SK-N-SH (cell line): Measurements from ENCODE around the gene HHATL. TPM values are rescaled to one million over a fixed set of nuclear protein-coding genes. Genes with fewer than 3 reads are reported as not detected.

ENCODE experiments used
- CTCF ChIA-PET: fragments of 300-600, 350-600 bp; formaldehyde crosslinking; extraction: SDS; loops from one replicate; lab custom pipeline; 2021; lab: Yijun Ruan, JAX
- POLR2A ChIA-PET: fragments of 350-600 bp; sonication (Branson Sonifier 250); formaldehyde crosslinking; extraction: SDS; loops from one replicate; lab custom pipeline; 2020; ENCODE audit warnings: antibody characterized with exemption, inconsistent platforms; lab: Yijun Ruan, JAX
- DNase-seq: peaks from one replicate; pipeline ENCODE4 v3.0.0; 2012
- H2AFZ ChIP-seq: fragments of 200-600 bp; sonication (generic); 2 replicates; pipeline ENCODE4 v1.8.1; 2016; ENCODE audit warnings: antibody characterized with exemption, mild to moderate bottlenecking, low read depth
- H3F3A ChIP-seq: fragments of 200-600 bp; sonication (generic); replicated peaks from 2 replicates; pipeline ENCODE3; 2016; ENCODE audit warnings: antibody characterized with exemption, mild to moderate bottlenecking; ENCODE audit not compliant: insufficient read depth
- H3K27ac ChIP-seq, 2 experiments: fragments of 200-500 bp in 1 of 2; fragments of 200-600 bp in 1 of 2; sonication (Bioruptor generic) in 1 of 2; sonication (generic), shearing (Covaris generic) in 1 of 2; 2 replicates each; pipeline versions ENCODE4 v1.5.1 to v1.6.1; 2014 to 2016; ENCODE audit warnings: low read depth in 2 of 2, inconsistent platforms in 1 of 2, low read length in 1 of 2, mild to moderate bottlenecking in 1 of 2, mixed read lengths in 1 of 2
- H3K27me3 ChIP-seq: fragments of 200-600 bp; sonication (generic), shearing (Covaris generic); 2 replicates; pipeline ENCODE4 v1.6.1; 2016; ENCODE audit warnings: mixed run types; ENCODE audit not compliant: insufficient read depth
- H3K36me3 ChIP-seq, 2 experiments: fragments of 200-500 bp in 1 of 2; fragments of 200-600 bp in 1 of 2; sonication (Bioruptor generic) in 1 of 2; sonication (generic) in 1 of 2; replicated peaks in 1 of 2; 2 replicates each; pipeline versions ENCODE3 to v1.5.1; 2014 to 2016; ENCODE audit warnings: low read length in 1 of 2, mild to moderate bottlenecking in 1 of 2; ENCODE audit not compliant: insufficient read depth in 2 of 2, control insufficient read depth in 1 of 2
- H3K4me1 ChIP-seq, 2 experiments: fragments of 200-500 bp in 1 of 2; fragments of 200-600 bp in 1 of 2; sonication (Bioruptor generic) in 1 of 2; sonication (generic), shearing (Covaris generic) in 1 of 2; 2 replicates each; pipeline versions ENCODE4 v1.5.1 to v1.6.1; 2014 to 2016; ENCODE audit warnings: low read depth in 1 of 2, low read length in 1 of 2, mixed run types in 1 of 2; ENCODE audit not compliant: insufficient read depth in 2 of 2, control insufficient read depth in 1 of 2
- H3K4me2 ChIP-seq: fragments of 200-600 bp; sonication (generic), shearing (Covaris generic); 2 replicates; pipeline ENCODE4 v1.6.1; 2017; ENCODE audit warnings: mixed run types
- H3K4me3 ChIP-seq, 2 experiments: fragments of 200-500 bp in 1 of 2; fragments of 200-600 bp in 1 of 2; sonication (Bioruptor generic) in 1 of 2; sonication (generic), shearing (Covaris generic) in 1 of 2; 2 replicates each; pipeline versions ENCODE4 v1.5.1 to v1.8.1; 2014 to 2016; ENCODE audit warnings: low read depth in 2 of 2, inconsistent platforms in 1 of 2, low read length in 1 of 2, mild to moderate bottlenecking in 1 of 2, mixed read lengths in 1 of 2, moderate library complexity in 1 of 2
- H3K79me2 ChIP-seq: fragments of 200-600 bp; sonication (generic); 2 replicates; pipeline ENCODE4 v1.8.1; 2017; ENCODE audit warnings: mild to moderate bottlenecking; ENCODE audit not compliant: insufficient read depth
- H3K9ac ChIP-seq: fragments of 200-600 bp; sonication (generic); 2 replicates; pipeline ENCODE4 v1.6.1; 2017; ENCODE audit warnings: mixed run types
- H3K9me2 ChIP-seq: fragments of 200-600 bp; sonication (generic); 2 replicates; pipeline ENCODE4 v1.6.1; 2017; ENCODE audit warnings: mixed run types
- H3K9me3 ChIP-seq: fragments of 200-600 bp; sonication (generic); 2 replicates; pipeline ENCODE4 v1.6.1; 2017; ENCODE audit warnings: mixed run types, mild to moderate bottlenecking, moderate library complexity
- H4K20me1 ChIP-seq: fragments of 200-600 bp; sonication (generic); 2 replicates; pipeline ENCODE4 v1.6.1; 2017; ENCODE audit warnings: mild to moderate bottlenecking, mixed run types; ENCODE audit not compliant: insufficient read depth
- ELF1 ChIP-seq: IDR thresholded peaks from 2 replicates; pipeline ENCODE4 v1.4.0; 2012
- EZH2phosphoT487 ChIP-seq: fragments of 200-600 bp; sonication (generic); IDR thresholded peaks from 2 replicates; pipeline ENCODE4 v1.6.1; 2017; ENCODE audit warnings: low read depth, mixed run types, mild to moderate bottlenecking, antibody characterized with exemption, moderate library complexity, borderline replicate concordance
- FOXJ3 ChIP-seq: sonication (generic); formaldehyde crosslinking; IDR thresholded peaks from 2 replicates; pipeline ENCODE4 v1.5.1; 2020; ENCODE audit warnings: mild to moderate bottlenecking, missing genetic modification reagents
- GABPA ChIP-seq: IDR thresholded peaks from 2 replicates; pipeline ENCODE4 v1.4.0; 2012; ENCODE audit warnings: low read depth, mild to moderate bottlenecking
- GATA2 ChIP-seq: sonication (generic); formaldehyde crosslinking; IDR thresholded peaks from 2 replicates; pipeline ENCODE4 v1.5.0; 2020; ENCODE audit warnings: mild to moderate bottlenecking, missing genetic modification reagents
- JUND ChIP-seq: IDR thresholded peaks from 2 replicates; pipeline ENCODE4 v1.4.0; 2012
- MEF2A ChIP-seq: IDR thresholded peaks from 2 replicates; pipeline ENCODE4 v1.4.0; 2012; ENCODE audit warnings: low read depth, borderline replicate concordance
- MXI1 ChIP-seq: IDR thresholded peaks from 2 replicates; pipeline ENCODE4 v1.6.1; 2012; ENCODE audit warnings: mild to moderate bottlenecking, low read depth, low read length, improper control_type of control experiment
- NFIC ChIP-seq: IDR thresholded peaks from 2 replicates; pipeline ENCODE4 v1.4.0; 2012; ENCODE audit warnings: borderline replicate concordance
- POLR2AphosphoS5 ChIP-seq: IDR thresholded peaks from 2 replicates; pipeline ENCODE4 v1.6.1; 2012; ENCODE audit warnings: low read depth, low read length
- RCOR1 ChIP-seq: fragments of 150-350 bp; IDR thresholded peaks from 2 replicates; pipeline ENCODE4 v1.6.1; 2017; ENCODE audit warnings: antibody characterized with exemption, low read length
- SIN3A ChIP-seq: IDR thresholded peaks from 2 replicates; pipeline ENCODE4 v1.6.1; 2012; ENCODE audit warnings: low read depth, mild to moderate bottlenecking, low read length, moderate library complexity, borderline replicate concordance
- YY1 ChIP-seq: IDR thresholded peaks from 2 replicates; pipeline ENCODE4 v1.4.0; 2012; ENCODE audit warnings: low read depth, mild to moderate bottlenecking
- WGBS: methylation state at CpG from one replicate; pipeline ENCODE4 v1.1.6; 2017; ENCODE audit warnings: low lambda C conversion rate; 5-methylcytosine and 5-hydroxymethylcytosine counted together
- polyA plus RNA-seq, 3 experiments: library from polyadenylated mRNA; depleted of rRNA; stranded (reverse); fragments of >200 nt; gene quantifications; 2 replicates each; pipeline ENCODE4 v1.2.3, GENCODE V29; 2012
- TF ChIP-seq, protein P1 (sequence below): IDR thresholded peaks from 2 replicates; pipeline ENCODE4 v1.6.1; 2012; ENCODE audit warnings: mild to moderate bottlenecking, low read depth, low read length, moderate library complexity
- TF ChIP-seq, protein P2 (sequence below): IDR thresholded peaks from 2 replicates; pipeline ENCODE4 v1.4.0; 2012; ENCODE audit warnings: low read depth
- TF ChIP-seq, protein P3 (sequence below): IDR thresholded peaks from 2 replicates; pipeline ENCODE4 v1.4.0; 2012; ENCODE audit warnings: low read depth, borderline replicate concordance

The HHATL gene
- polyA plus RNA-seq, 1 of the 3 experiments (the other 2 are of a cell fraction), result not detected

DNA sequence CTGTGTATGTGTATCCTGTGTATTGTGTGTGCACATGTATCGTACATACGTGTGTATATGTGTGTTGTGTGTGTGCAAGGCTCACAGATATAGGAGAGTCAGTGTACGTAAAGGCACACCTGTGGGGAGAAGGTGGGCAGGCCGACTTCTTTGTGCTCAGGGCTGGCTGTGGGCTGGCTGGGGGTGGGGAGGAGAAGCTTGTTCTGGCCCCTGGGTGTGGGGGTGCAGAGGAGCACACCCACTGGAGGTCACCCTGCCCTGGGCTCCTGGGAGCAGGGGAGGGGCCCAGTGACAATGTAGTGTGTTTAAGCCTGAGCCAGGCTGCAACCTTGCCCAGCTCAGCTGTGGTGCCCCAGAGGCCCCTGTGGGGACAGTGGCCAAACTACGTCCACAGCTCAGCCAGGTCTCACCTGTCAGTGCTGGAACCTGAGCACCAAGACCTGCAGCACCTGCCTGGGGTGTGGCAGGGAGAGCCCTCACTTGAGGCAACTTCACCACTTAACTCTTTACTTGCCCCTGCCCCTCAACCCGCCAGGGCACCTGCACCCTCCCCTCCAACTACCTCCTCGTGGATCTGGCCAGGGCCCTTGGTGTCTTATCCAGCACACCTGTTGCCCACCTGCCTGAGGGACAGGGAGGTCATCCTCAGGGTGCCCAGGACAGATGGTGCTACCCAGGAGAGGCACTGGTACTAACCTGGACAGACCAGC, 2.6 kb upstream of the HHATL start:
- 37% methylated on average over 6 of the region's 7 CpGs for WGBS
- Histone ChIP-seq H3K9ac (no peak overlapping the region), H2AFZ (no peak overlapping the region), H3K4me2 (no peak overlapping the region), H3K9me2 (no peaks in the 10 kb centered on the region), H4K20me1 (no peaks in the 10 kb centered on the region), H3K4me3 (no peak overlapping the region), H3F3A (no peaks in the 10 kb centered on the region), H3K9me3 (no peaks in the 10 kb centered on the region), H3K4me1 (no peaks in the 10 kb centered on the region; a peak in 1 of 4 replicates), H3K79me2 (no peaks in the 10 kb centered on the region), H3K27me3 (0 out of 2 replicates have a peak, but pooled peaks cover 4% of the 10 kb centered on the region)
- peak; percentile 19 for DNase-seq
- CTCF ChIA-PET, result no interaction called here
- TF ChIP-seq NFIC (no peak), YY1 (no peak), GABPA (no peak), SIN3A (no peak), FOXJ3 (no peak), POLR2AphosphoS5 (no peak), RCOR1 (no peak), MXI1 (no peak), JUND (no peak), MEF2A (no peak), ELF1 (no peak), GATA2 (CRISPR knock-in tag) (no peak), EZH2phosphoT487 (no peak)
- TF ChIP-seq, protein P1, sequence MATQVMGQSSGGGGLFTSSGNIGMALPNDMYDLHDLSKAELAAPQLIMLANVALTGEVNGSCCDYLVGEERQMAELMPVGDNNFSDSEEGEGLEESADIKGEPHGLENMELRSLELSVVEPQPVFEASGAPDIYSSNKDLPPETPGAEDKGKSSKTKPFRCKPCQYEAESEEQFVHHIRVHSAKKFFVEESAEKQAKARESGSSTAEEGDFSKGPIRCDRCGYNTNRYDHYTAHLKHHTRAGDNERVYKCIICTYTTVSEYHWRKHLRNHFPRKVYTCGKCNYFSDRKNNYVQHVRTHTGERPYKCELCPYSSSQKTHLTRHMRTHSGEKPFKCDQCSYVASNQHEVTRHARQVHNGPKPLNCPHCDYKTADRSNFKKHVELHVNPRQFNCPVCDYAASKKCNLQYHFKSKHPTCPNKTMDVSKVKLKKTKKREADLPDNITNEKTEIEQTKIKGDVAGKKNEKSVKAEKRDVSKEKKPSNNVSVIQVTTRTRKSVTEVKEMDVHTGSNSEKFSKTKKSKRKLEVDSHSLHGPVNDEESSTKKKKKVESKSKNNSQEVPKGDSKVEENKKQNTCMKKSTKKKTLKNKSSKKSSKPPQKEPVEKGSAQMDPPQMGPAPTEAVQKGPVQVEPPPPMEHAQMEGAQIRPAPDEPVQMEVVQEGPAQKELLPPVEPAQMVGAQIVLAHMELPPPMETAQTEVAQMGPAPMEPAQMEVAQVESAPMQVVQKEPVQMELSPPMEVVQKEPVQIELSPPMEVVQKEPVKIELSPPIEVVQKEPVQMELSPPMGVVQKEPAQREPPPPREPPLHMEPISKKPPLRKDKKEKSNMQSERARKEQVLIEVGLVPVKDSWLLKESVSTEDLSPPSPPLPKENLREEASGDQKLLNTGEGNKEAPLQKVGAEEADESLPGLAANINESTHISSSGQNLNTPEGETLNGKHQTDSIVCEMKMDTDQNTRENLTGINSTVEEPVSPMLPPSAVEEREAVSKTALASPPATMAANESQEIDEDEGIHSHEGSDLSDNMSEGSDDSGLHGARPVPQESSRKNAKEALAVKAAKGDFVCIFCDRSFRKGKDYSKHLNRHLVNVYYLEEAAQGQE, result no peak
- TF ChIP-seq, protein P2, sequence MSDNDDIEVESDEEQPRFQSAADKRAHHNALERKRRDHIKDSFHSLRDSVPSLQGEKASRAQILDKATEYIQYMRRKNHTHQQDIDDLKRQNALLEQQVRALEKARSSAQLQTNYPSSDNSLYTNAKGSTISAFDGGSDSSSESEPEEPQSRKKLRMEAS, result no peak
- TF ChIP-seq, protein P3, sequence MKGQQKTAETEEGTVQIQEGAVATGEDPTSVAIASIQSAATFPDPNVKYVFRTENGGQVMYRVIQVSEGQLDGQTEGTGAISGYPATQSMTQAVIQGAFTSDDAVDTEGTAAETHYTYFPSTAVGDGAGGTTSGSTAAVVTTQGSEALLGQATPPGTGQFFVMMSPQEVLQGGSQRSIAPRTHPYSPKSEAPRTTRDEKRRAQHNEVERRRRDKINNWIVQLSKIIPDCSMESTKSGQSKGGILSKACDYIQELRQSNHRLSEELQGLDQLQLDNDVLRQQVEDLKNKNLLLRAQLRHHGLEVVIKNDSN, result no peak
- TF ChIP-seq, all 33 proteins: peak for 0
- POLR2A ChIA-PET, result no interaction called here
- H3K36me3 ChIP-seq, result no peaks in the 10 kb centered on the region
- H3K27ac ChIP-seq, result no peak overlapping the region
